Measurements from ENCODE around the gene SLC5A3.
A peak's percentile ranks its signal among the peaks of the same experiment; 100 is the strongest.

The SLC5A3 gene

GRCh38 chr21:34073032-34073748, at the start of gene SLC5A3, which contains the start of gene MRPS6:
TSS of gene SLC5A3 (plus strand) at chr21:34073578. CDS start at chr21:34095199, 21,621 bp downstream.
TSS of gene MRPS6 (plus strand) at chr21:34073578. CDS start at chr21:34073701, 123 bp downstream.
- DNase-seq, result peak; percentile 35

GRCh38 chr21:34023691-34024373, 49.5 kb upstream of the SLC5A3 start:
- DNase-seq, result no peak

DNA sequence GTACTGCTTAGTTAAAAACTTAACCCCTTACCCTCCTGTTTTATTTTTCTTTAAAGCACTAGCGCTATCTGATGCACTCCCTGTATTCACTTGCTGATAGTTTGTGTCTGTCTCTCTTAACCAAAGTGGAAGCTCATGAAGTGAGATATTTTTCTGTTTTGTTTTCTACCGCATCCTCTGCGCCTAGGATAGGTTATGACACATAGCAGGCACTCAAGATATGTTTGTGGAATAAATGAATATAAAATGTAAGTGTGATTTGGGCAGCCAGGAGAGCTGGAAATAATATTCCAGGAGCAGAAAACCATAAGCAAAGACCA, 49.0 kb upstream of the SLC5A3 start:
- no peak for DNase-seq

DNA sequence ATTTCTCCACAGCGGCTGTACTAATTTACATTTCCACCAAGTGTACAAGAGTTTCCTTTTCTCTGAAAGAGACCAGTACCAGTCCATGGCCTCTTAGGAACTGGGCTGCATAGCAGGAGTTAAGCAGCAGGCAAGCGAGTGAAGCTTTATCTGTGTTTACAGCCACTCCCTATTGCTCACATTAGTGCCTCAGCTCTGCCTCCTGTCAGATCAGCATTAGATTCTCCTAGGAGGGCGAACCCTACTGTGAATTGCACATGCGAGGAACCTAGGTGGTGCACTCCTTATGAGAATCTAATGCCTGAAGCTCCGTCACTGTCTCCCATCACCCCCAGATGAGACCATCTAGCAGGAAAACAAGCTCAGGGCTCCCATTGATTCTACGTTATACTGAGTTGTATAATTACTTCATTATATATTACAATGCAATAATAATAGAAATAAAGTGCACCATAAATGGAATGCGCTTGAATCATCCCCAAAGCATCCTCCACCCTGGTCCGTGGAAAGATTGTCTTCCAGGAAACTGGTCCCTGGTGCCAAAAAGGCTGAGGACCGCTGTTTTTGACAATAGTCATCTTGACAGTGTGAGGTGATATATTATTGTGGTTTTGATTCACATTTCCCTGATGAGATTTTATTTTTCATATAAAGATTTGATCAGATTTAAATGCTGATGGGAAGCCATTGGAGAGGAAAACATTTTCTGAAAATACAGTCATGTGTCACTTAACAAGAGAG, 45.5 kb upstream of the SLC5A3 start:
- no peak for DNase-seq

DNA sequence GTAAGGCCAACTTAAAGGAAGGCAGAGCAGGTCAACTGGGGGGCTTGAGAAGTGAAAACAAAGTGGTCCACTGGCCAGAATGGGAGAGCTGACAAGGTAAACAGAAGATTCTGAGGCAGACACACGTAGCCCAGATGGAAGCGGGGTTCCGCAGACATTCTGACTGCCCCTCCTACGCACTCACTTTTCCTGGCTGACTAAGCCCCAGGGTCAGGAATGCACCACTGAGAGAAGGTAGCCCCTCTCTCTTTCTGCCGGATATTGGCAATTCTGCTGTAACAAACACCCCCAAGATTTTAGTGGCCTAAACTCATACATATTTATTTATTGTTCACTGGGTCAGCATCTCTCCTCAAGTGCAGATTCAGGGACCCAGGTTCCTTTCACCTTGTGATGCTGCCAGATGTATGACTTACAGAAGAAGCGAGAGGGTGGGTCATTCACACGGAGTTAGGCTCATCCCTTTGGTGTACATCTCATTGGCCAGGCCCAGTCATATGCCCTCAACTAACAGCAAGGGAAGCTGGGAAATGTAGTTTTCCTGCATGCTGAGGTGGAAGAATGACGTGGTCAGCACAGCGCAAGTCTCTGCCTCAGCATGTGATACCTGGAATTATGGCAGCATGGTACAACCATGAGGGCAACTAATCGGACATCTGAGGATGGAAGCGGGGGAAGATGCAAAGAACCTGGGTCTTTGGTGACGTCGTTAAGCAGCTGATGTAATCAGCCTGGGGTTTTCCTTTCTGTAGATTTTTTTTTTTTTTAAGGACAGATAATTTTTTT, 43.4 kb upstream of the SLC5A3 start:
- no peak for DNase-seq

GRCh38 chr21:34031835-34032370, 41.5 kb upstream of the SLC5A3 start:
- DNase-seq, result no peak

DNA sequence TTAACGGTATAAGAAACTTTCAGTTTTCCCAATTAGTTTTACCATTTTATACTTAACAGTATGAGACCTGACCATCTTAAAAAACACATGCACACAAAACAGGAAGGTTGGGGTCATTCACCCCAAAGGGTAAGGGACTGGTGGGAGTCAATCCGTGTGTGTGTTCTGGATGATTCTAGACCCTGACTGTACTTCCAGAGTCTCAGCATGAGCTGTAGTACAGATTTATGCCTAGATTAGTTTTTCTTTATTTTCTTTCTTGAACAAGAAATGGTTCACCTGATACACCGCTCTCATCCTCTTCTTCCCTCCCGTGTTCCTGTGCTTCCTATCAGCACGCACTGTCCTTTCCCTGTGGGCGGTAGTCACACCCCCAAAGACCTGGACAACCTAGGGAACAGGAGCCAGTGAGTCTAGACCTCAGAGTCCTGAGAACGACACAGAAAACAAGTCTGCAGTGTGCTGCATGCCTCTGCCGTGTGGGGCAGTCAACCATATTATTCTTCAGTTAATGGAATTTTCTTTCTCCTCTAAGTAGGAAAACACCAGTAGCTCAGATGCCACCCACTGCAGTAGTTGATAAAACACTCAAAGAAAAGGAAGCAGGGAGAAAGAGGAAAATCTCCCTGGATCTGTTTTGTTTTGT, 38.9 kb upstream of the SLC5A3 start:
- no peak for DNase-seq

GRCh38 chr21:34035619-34036354, 37.6 kb upstream of the SLC5A3 start:
- DNase-seq, result no peak

DNA sequence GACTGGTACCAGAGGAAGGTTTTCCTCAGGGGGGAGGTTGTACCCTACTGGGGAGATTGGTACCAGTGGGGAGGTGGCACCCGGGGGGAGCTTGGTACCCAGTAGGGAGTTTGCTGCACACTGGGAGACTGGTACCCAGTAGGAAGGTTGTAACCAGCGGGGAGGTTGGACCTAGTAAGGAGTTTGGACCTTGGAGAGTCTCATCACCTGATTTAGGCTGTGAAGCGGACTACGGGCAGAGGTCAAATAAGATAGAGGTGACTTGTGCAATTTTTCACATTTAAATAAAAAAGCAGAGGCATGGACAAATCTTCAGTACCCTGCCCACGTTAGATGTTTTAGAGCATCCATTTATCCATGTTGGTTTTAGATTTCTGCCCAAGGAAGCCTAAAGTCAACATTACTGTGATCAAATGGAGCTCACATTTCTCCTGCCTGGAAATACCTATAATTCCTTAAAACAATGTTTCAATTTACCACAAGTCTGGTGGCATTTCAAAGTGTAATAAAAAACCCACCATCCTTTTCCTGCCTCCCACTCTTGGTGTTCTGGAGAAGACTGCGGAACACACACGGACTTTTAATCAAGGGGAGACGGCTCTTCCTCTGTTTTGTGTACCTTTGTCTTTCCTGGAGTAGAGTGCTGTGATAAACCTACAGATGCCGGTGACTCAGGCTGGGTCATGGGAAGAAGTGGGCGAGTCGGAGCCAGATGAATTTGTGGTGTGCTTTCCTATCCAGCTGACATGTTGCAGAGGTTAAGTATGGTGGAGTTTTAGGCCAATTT, 36.2 kb upstream of the SLC5A3 start:
- DNase-seq, result no peak

DNA sequence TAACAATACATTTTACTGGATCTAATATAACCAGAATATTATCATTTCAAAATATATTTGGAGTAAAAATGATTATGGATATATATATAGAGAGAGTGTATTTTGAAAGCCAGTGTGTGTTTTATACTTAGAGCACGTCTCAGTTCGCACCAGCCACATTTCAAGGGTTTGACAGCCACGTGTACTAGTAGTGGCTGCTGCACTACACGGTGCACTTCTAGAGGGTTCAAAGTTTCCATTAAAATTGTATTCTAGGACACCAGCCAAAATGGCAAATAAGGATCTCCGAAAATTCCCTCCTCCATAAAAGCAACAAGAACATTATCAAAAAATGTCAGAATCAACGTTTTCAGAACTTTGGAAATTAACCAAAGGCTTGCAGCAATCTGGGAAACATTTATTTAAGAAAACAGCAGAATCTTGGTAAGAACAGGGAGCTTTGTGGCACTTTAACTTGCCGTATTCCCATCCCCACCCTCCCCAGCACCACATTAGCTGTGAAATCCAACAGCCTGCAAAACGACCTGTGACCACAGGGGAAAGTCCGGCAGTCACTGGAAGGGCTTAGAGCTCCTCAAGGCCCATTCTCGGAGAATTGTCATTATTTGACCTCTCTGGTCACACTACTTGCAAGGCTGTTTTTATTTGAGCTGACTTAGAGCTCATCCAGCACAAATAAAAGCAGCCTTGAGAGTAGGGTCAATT, 33.5 kb upstream of the SLC5A3 start:
- DNase-seq, result no peak

DNA sequence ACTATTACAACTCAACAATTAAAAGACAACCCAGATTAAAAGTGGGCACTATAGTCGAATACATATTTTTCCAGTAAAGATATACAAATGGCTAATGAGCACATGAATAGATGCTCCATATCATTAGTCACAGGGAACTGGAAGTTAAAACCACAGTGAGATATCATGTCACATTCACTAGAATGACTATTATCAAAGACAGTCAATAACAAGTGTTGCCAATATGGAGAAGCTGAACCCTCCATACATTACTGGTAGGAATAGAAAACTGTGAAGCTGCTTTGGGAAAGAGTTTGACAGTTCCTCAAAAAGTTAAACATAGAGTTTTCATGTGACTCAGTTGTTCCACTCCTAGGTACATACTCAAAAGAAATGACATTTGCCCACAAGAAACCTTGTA, 30.6 kb upstream of the SLC5A3 start:
- DNase-seq, result no peak

- DNase-seq, result no peak
These were observed 30.0 kb upstream of the SLC5A3 start for GRCh38 chr21:34043333-34043732.

- DNase-seq, result no peak
These were observed 26.5 kb upstream of the SLC5A3 start for GRCh38 chr21:34046917-34047316.

- DNase-seq, result no peak
These were observed 25.5 kb upstream of the SLC5A3 start for GRCh38 chr21:34047835-34048234.

DNA sequence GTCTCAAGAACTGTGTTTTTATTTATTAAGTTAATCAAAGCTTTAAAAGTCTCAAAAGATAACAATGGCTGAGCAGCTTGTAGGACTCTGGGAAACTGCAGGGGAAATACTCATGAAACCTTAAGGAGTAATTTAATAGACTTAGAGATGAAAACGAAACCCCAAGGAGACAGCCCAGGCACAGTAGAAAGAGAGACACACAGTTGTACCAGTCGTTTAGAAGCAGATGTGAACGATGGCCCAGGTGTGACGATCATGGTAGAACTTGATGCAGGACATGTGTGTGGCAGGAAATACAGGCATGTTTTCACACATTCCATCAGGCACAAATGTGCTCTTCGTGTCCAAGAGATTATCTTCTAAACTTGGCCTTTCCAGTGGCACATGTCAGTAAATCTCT, 21.2 kb upstream of the SLC5A3 start:
- DNase-seq, result no peak

DNA sequence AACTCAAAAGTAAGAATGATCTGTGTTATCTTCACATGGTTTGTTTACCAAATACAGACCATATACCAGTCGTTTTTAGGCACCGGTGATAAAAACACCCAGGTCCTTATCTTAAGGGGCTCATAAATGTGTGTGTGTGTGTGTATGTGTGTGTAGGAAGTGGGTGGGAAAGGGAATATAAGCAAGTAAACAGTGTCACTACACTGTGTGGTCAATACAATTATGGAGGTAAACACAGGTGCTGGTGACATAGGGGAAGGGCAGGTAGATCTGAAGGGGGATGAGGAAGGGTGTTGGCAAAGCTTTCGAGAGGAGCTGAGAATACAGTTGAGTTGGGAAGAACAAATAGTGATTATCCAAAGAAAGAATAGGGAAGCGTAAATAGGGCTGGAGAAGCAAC, 19.1 kb upstream of the SLC5A3 start:
- DNase-seq, result no peak

GRCh38 chr21:34055615-34056014, 17.8 kb upstream of the SLC5A3 start:
- DNase-seq, result no peak

- DNase-seq, result no peak
These were observed 11.4 kb upstream of the SLC5A3 start for GRCh38 chr21:34061983-34062382.

DNA sequence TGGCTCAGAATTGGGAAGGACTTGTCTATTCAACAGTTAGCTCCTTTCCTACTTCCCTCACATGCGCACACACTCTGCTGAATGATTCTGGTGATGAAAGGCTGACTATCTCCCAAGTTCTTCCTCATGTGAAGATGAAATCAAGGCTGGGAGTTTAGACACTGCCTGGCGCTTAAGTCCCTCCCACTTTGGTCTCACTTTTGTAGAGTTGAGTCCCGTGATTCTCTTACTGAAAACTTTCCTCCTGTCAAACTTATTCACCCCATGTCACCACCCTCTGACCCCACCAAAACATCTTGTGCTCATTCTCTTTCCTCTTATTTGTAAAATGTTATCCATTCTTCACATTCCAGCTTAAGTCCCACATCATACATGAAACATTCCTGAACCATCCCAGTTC, 8.4 kb upstream of the SLC5A3 start:
- no peak for DNase-seq

- no peak for DNase-seq
These were observed 1.7 kb upstream of the SLC5A3 start for GRCh38 chr21:34071683-34072082.

All from NCI-H2107 (cell line).